Heart right ventricle (tissue), 16 donors: ENCODE results near the gene ATP13A5. TPM values are rescaled to one million over a fixed set of nuclear protein-coding genes. Genes with fewer than 3 reads are reported as not detected.

ENCODE experiments used
- ATAC-seq, 8 donors: fragments of 200-7000 bp; cut with Tn5 transposase; one replicate each; pipeline ENCODE4 v1.9.1; 2020; ENCODE audit warnings: mild to moderate bottlenecking in 8 of 8, moderate library complexity in 8 of 8, moderate number of reproducible peaks in 1 of 8
- DNase-seq, 2 donors: peaks; one replicate each; pipeline ENCODE4 v3.0.0-alpha.2; 2020
- H3K27ac ChIP-seq, 10 donors: fragments of 200-600 bp; sonication (generic) in 2 of 10; one replicate each; pipeline versions ENCODE4 v1.5.0 to v1.8.0; 2020 to 2022; ENCODE audit warnings: mild to moderate bottlenecking in 3 of 10
- H3K27me3 ChIP-seq, 7 donors: fragments of 200-600 bp; one replicate each; pipeline ENCODE4 v1.8.0; 2021 to 2022; ENCODE audit warnings: mild to moderate bottlenecking in 2 of 7
- H3K36me3 ChIP-seq, 9 donors: fragments of 200-600 bp; sonication (generic) in 1 of 9; one replicate each; pipeline versions ENCODE4 v1.5.0 to v1.8.0; 2020 to 2022; ENCODE audit warnings: mild to moderate bottlenecking in 2 of 9
- H3K4me1 ChIP-seq, 9 donors: fragments of 200-600 bp; sonication (generic) in 1 of 9; one replicate each; pipeline versions ENCODE4 v1.5.0 to v1.8.0; 2020 to 2022; ENCODE audit warnings: mild to moderate bottlenecking in 4 of 9
- H3K4me3 ChIP-seq, 10 donors: fragments of 200-600 bp; sonication (generic) in 2 of 10; one replicate each; pipeline versions ENCODE4 v1.5.0 to v1.8.0; 2020 to 2022; ENCODE audit warnings: mild to moderate bottlenecking in 7 of 10, moderate library complexity in 2 of 10
- H3K9me3 ChIP-seq, 11 donors: fragments of 200-600 bp in 10 of 11; sonication (generic) in 2 of 11; one replicate each; pipeline versions ENCODE4 v1.5.0 to v1.8.0; 2013 to 2022; ENCODE audit warnings: mild to moderate bottlenecking in 2 of 11, control low read depth in 1 of 11, moderate library complexity in 1 of 11
- WGBS, 2 donors: extraction: QIAGEN DNeasy Blood & Tissue Kit; methylation state at CpG; one replicate each; pipeline ENCODE4 v1.1.7; 2013; ENCODE audit warnings: inconsistent platforms in 1 of 2; 5-methylcytosine and 5-hydroxymethylcytosine counted together
- intact Hi-C, 10 donors: fragments of 100-400 bp; cut with DNase I; formaldehyde crosslinking; loops; one replicate each; pipeline versions ENCODE4 v1.11.1 to v1.14.2; 2022
- polyA plus RNA-seq, 2 donors: library from polyadenylated mRNA; stranded (reverse); fragments of 200-250 nt; gene quantifications; one replicate each; pipeline ENCODE4 v1.2.3, GENCODE V29; 2013
- total RNA-seq, 10 donors: library from RNA; stranded (reverse); fragmentation: NEBNext Ultra II Directional in 3 of 10; extraction: Animal tissue kit (Norgen Biotek cat#: 25700) in 3 of 10; gene quantifications; one replicate each; pipeline versions ENCODE4 v1.2.1 to v1.2.4, GENCODE V29; 2021 to 2023
- TF ChIP-seq, protein P1 (sequence below), 9 donors: fragments of 200-600 bp; sonication (generic) in 2 of 9; IDR thresholded peaks; one replicate each; pipeline versions ENCODE4 v1.5.0 to v1.8.0; 2021 to 2022; ENCODE audit warnings: antibody characterized with exemption in 9 of 9, mild to moderate bottlenecking in 5 of 9, moderate library complexity in 1 of 9
- donor health status: Arrhythmogenic right ventricular cardiomyopathy.
- donor health status: ischemic (EF 13 %, LVEDD 7.1; RV severe dilation, severe dysfunction).
- donor health status: healthy with polysubstance abuse.
- donor health status: DM: no; HTN: yes; CAD: no.
- donor health status: DM: no; HTN: no; CAD: no.
- donor health status: ischemic (EF 25% LVEDD 6.9; RV normal size, moderate dysfunction).
- donor health status: ischemic (EF 25% LVEDD 5.7; RV mildly dilated, moderate dysfunction).
- donor health status: healthy.
- donor health status: DM: yes; HTN: yes; CAD: no.
- donor health status: Ischemic cardiomyopathy.
- donor health status: ischemic (EF 35%, LVEDD 5.7; RV mildly dilated, moderate dysfunction).
- donor health status: nonischemic (EF 11% LVEDD 7.7; RV severe dilation, severe dysfunction).
- donor health status: DM: yes; HTN: yes; CAD: no.
- donor health status: PGD.
- donor health status: ischemic (EF 29% LVEDD 5.4; RV normal size, mild dysfunction).
- donor health status: nonischemic (EF 23%, LVEDD 6.1; RV moderate dilation, normal function).

ATP13A5 gene
- total and polyA plus RNA-seq, 12 donors, result 0.06 TPM; not detected in 11

GRCh38 chr3:193240850-193241706 lies 137.5 kb downstream of the ATP13A5 start, which contains the start of gene PLAAT1:
Gene PLAAT1, plus strand, starts transcription at chr3:193241222. Its CDS starts 14,429 bp downstream, at chr3:193255651.
- no peaks in the 10 kb centered on the region for H3K9me3 ChIP-seq
- peak; percentile 90 to 97 (median 94) for ATAC-seq
- no peaks in the 10 kb centered on the region for H3K36me3 ChIP-seq
- WGBS, 2 donors, result 1% methylated on average over 86 to 93 of the region's 93 CpGs
- H3K4me3 ChIP-seq, result peak within 1 kb of the TSS; percentile 15 to 66 (median 54)
- peak within 1 kb of the TSS; percentile 62 to 88 (median 80) for H3K27ac ChIP-seq
- peak; percentile 61 to 79 for DNase-seq
- peaks cover 0 to 13% (median 4%) of the 10 kb centered on the region in 9 donors for H3K4me1 ChIP-seq
- intact Hi-C loops, result no loop called here
- TF ChIP-seq, protein P1, sequence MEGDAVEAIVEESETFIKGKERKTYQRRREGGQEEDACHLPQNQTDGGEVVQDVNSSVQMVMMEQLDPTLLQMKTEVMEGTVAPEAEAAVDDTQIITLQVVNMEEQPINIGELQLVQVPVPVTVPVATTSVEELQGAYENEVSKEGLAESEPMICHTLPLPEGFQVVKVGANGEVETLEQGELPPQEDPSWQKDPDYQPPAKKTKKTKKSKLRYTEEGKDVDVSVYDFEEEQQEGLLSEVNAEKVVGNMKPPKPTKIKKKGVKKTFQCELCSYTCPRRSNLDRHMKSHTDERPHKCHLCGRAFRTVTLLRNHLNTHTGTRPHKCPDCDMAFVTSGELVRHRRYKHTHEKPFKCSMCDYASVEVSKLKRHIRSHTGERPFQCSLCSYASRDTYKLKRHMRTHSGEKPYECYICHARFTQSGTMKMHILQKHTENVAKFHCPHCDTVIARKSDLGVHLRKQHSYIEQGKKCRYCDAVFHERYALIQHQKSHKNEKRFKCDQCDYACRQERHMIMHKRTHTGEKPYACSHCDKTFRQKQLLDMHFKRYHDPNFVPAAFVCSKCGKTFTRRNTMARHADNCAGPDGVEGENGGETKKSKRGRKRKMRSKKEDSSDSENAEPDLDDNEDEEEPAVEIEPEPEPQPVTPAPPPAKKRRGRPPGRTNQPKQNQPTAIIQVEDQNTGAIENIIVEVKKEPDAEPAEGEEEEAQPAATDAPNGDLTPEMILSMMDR (IDR thresholded peaks at IDR 0.05), result no peak
- peaks cover 0 to 27% (median 0%) of the 10 kb centered on the region in 7 donors for H3K27me3 ChIP-seq

DNA sequence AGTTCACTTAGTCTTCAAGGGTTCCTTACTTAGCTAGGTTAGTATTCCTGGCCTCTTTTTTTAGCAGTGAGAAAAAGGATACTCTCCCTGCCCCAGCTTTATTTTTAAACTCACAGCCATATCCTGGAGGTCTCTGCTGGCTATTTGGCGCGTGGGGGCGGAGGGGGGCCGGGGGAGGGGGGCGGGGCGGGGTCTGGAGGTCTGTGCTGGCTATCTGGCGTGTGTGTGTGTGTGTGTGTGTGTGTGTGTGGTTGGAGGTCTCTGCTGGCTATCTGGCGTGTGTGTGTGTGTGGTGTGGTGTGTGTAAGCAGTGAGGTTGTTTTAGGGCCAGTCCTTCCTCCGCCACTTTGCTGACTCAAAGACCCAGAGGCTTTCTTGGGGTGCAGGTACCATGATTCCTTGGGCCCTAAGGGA lies 138.1 kb downstream of the ATP13A5 start:
- Histone ChIP-seq H3K4me1 (peaks cover 0 to 13% (median 4%) of the 10 kb centered on the region in 9 donors), H3K36me3 (no peaks in the 10 kb centered on the region), H3K27ac (peak overlapping the region; percentile 62 to 88 (median 80)), H3K9me3 (no peaks in the 10 kb centered on the region), H3K27me3 (peaks cover 0 to 27% (median 0%) of the 10 kb centered on the region in 7 donors), H3K4me3 (peak overlapping the region; percentile 15 to 66 (median 54))
- WGBS, 2 donors, result 0 to 3% methylated on average over 8 to 9 of the region's 9 CpGs
- intact Hi-C loops, result no loop called here
- peak; percentile 16 to 81 (median 62) for ATAC-seq
- peak in 1 of 2 donors; percentile 12 for DNase-seq
- TF ChIP-seq, protein P1 (IDR thresholded peaks at IDR 0.05), result no peak

GRCh38 chr3:193237030-193237429 lies 141.5 kb downstream of the ATP13A5 start:
- intact Hi-C loops, result no loop called here
- ATAC-seq (no peak), DNase-seq (no peak)
- 82 to 85% methylated on average over 5 of the region's 5 CpGs for WGBS, 2 donors
- Histone ChIP-seq H3K27me3 (peaks cover 0 to 20% (median 0%) of the 10 kb centered on the region in 7 donors), H3K4me3 (no peak overlapping the region), H3K27ac (no peak overlapping the region), H3K36me3 (no peaks in the 10 kb centered on the region), H3K9me3 (no peaks in the 10 kb centered on the region), H3K4me1 (peaks cover 0 to 12% (median 2%) of the 10 kb centered on the region in 9 donors)
- TF ChIP-seq, protein P1 (IDR thresholded peaks at IDR 0.05), result no peak

DNA sequence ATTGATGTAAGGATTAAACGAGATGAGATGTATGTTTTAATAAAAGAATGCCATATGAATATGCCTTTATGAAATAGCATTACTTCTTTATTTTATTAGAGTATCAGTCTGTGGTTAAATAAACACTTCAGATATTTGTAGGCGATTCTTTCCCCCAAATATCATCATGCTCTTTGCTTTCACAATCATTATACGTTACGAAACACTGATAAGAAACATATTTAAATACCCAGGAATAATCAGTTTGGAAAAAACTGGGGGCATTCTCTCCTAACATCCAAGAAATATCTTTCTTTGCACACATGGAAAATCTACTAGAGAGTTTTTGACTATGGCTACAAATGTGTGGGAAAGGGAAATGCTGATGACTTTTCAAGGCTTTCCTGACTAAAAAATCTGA lies 142.0 kb downstream of the ATP13A5 start:
- no peak for DNase-seq
- Histone ChIP-seq H3K27ac (no peak overlapping the region), H3K36me3 (no peaks in the 10 kb centered on the region), H3K4me3 (no peak overlapping the region), H3K4me1 (peaks cover 0 to 10% (median 2%) of the 10 kb centered on the region in 9 donors), H3K27me3 (peaks cover 0 to 16% (median 0%) of the 10 kb centered on the region in 7 donors), H3K9me3 (no peaks in the 10 kb centered on the region)
- 58 to 60% methylated on average over 4 of the region's 4 CpGs for WGBS, 2 donors
- TF ChIP-seq, protein P1 (IDR thresholded peaks at IDR 0.05), result no peak
- no peak for ATAC-seq
- intact Hi-C loops, result no loop called here
